ENCODE measurements around the gene DOK7.
A peak's percentile ranks its signal among the peaks of the same experiment; 100 is the strongest.

Gene DOK7

DNA sequence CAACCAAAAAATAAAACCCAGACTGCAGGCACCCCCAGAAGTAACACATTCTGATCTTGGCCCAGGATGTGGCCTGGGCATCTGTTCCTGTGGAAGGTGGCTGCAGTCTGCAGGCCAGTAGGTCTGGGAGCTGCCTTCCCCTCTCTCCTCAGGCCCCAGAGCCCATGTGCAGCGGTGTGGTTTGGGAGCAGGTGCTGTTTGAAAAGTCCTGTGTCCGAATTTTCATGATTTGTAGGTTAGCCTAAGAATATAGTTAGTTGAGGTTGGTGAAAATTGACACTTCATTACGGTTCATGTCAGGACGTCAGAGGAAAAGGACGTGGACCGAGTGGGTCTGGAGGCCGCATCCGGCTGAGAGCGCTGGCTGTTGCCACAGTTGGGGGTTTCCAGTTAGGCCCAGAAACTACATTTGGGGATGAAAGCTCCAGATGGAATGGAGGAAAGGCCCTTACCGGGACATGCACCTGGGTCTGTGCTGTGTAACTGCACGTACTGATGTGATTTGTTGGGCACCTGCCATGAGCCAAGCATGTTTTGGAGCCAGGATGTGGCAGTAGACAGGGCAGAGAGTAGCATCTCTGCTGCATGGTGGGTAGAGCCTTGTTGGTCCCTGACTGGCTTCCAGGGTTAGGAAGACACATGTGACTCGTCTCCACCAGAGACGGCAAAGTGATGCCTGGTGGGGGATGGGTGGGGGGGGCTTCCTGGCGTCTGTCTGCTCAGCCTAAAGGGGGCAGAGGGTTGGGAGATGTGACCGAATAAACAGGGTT is 43.1 kb upstream of the DOK7 start:
- no peaks in the 10 kb centered on the region for H3K27me3 ChIP-seq (ENCODE audit: insufficient read depth, poor library complexity, severe bottlenecking)
- H3K4me3 ChIP-seq (ENCODE audit: severe bottlenecking), result no peak overlapping the region
- no peak overlapping the region for H3K27ac ChIP-seq (ENCODE audit: poor library complexity, severe bottlenecking)
- DNase-seq (ENCODE audit: low spot score) (peak; percentile 28), ATAC-seq (ENCODE audit: low read depth) (no peak)
- H3K4me1 ChIP-seq (ENCODE audit: insufficient read depth, poor library complexity, severe bottlenecking), result no peaks in the 10 kb centered on the region
- TF ChIP-seq, protein P1, sequence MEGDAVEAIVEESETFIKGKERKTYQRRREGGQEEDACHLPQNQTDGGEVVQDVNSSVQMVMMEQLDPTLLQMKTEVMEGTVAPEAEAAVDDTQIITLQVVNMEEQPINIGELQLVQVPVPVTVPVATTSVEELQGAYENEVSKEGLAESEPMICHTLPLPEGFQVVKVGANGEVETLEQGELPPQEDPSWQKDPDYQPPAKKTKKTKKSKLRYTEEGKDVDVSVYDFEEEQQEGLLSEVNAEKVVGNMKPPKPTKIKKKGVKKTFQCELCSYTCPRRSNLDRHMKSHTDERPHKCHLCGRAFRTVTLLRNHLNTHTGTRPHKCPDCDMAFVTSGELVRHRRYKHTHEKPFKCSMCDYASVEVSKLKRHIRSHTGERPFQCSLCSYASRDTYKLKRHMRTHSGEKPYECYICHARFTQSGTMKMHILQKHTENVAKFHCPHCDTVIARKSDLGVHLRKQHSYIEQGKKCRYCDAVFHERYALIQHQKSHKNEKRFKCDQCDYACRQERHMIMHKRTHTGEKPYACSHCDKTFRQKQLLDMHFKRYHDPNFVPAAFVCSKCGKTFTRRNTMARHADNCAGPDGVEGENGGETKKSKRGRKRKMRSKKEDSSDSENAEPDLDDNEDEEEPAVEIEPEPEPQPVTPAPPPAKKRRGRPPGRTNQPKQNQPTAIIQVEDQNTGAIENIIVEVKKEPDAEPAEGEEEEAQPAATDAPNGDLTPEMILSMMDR (IDR thresholded peaks at IDR 0.05; ENCODE audit: poor library complexity, severe bottlenecking), result no peak
- H3K36me3 ChIP-seq (ENCODE audit: low read depth), result peaks cover 46% of the 10 kb centered on the region
- H3K9me3 ChIP-seq (ENCODE audit: severe bottlenecking), result no peaks in the 10 kb centered on the region

- TF ChIP-seq, protein P1 (IDR thresholded peaks at IDR 0.05; ENCODE audit: poor library complexity, severe bottlenecking), result no peak
- no peak overlapping the region for H3K4me3 ChIP-seq (ENCODE audit: severe bottlenecking)
- H3K36me3 ChIP-seq (ENCODE audit: low read depth), result peaks cover 45% of the 10 kb centered on the region
- H3K27me3 ChIP-seq (ENCODE audit: insufficient read depth, poor library complexity, severe bottlenecking), result no peaks in the 10 kb centered on the region
- ATAC-seq (ENCODE audit: low read depth) (no peak), DNase-seq (ENCODE audit: low spot score) (peak; percentile 47)
- no peak overlapping the region for H3K27ac ChIP-seq (ENCODE audit: poor library complexity, severe bottlenecking)
- no peaks in the 10 kb centered on the region for H3K9me3 ChIP-seq (ENCODE audit: severe bottlenecking)
- H3K4me1 ChIP-seq (ENCODE audit: insufficient read depth, poor library complexity, severe bottlenecking), result no peaks in the 10 kb centered on the region
Measured at GRCh38 chr4:3420606-3420955, 42.5 kb upstream of the DOK7 start.

DNA sequence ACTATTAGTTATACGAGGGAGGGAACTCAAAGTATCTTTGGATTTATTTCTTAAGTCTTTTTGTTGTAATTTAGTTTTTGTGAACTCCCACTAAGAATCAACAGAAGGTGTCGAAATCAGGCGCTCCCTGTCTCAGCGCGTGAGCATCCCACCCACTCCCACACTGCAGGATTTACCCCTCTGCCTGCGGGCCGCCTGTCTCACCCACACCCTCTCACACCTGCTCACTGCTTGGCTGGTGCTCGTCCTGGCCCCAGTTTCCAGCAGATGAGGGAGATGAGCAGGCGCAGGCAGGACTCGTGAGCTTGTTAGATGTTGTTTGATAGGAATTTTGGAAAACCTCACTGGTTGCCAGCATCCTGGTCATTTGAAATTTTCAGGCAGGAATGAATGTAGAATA is 42.1 kb upstream of the DOK7 start:
- Histone ChIP-seq H3K36me3 (ENCODE audit: low read depth) (peaks cover 41% of the 10 kb centered on the region), H3K4me3 (ENCODE audit: severe bottlenecking) (no peak overlapping the region), H3K27ac (ENCODE audit: poor library complexity, severe bottlenecking) (no peak overlapping the region), H3K4me1 (ENCODE audit: insufficient read depth, poor library complexity, severe bottlenecking) (no peaks in the 10 kb centered on the region), H3K9me3 (ENCODE audit: severe bottlenecking) (no peaks in the 10 kb centered on the region), H3K27me3 (ENCODE audit: insufficient read depth, poor library complexity, severe bottlenecking) (no peaks in the 10 kb centered on the region)
- peak; percentile 28 for DNase-seq (ENCODE audit: low spot score)
- no peak for ATAC-seq (ENCODE audit: low read depth)
- TF ChIP-seq, protein P1 (IDR thresholded peaks at IDR 0.05; ENCODE audit: poor library complexity, severe bottlenecking), result no peak

- no peak overlapping the region for H3K27ac ChIP-seq (ENCODE audit: poor library complexity, severe bottlenecking)
- H3K9me3 ChIP-seq (ENCODE audit: severe bottlenecking), result no peaks in the 10 kb centered on the region
- H3K36me3 ChIP-seq (ENCODE audit: low read depth), result peaks cover 39% of the 10 kb centered on the region
- no peak for ATAC-seq (ENCODE audit: low read depth)
- H3K4me3 ChIP-seq (ENCODE audit: severe bottlenecking), result no peak overlapping the region
- DNase-seq (ENCODE audit: low spot score), result peak; percentile 52
- H3K27me3 ChIP-seq (ENCODE audit: insufficient read depth, poor library complexity, severe bottlenecking), result no peaks in the 10 kb centered on the region
- TF ChIP-seq, protein P1 (IDR thresholded peaks at IDR 0.05; ENCODE audit: poor library complexity, severe bottlenecking), result no peak
- no peaks in the 10 kb centered on the region for H3K4me1 ChIP-seq (ENCODE audit: insufficient read depth, poor library complexity, severe bottlenecking)
Measured at GRCh38 chr4:3421470-3421869, 41.6 kb upstream of the DOK7 start.

DNA sequence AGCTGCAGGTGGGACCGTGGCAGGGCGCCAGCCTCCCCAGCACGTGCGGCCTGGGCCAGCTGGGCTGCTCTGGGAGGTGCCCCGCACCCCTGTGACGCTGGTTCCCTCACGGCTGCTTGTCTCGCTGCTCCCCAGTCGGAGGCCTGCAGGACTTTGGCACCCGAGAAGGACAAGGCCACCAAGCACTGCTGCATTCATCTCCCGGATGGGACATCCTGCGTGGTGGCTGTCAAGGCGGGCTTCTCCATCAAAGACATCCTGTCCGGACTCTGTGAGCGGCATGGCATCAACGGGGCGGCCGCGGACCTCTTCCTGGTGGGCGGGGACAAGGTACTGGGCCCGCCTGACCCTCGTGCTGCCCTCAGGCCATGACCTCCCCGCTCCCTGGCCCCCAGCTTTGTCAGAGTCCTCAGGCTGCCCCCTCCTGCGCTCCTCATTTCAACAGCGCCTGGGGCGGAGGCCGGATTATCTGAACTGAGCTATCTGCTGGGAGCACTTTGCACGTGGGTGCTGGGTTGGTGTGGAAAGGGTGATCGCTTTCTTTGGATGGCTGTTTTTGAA is 40.8 kb upstream of the DOK7 start:
- Histone ChIP-seq H3K27me3 (ENCODE audit: insufficient read depth, poor library complexity, severe bottlenecking) (no peaks in the 10 kb centered on the region), H3K4me3 (ENCODE audit: severe bottlenecking) (no peak overlapping the region), H3K4me1 (ENCODE audit: insufficient read depth, poor library complexity, severe bottlenecking) (no peaks in the 10 kb centered on the region), H3K27ac (ENCODE audit: poor library complexity, severe bottlenecking) (no peak overlapping the region), H3K9me3 (ENCODE audit: severe bottlenecking) (no peaks in the 10 kb centered on the region), H3K36me3 (ENCODE audit: low read depth) (peaks cover 32% of the 10 kb centered on the region)
- peak; percentile 51 for DNase-seq (ENCODE audit: low spot score)
- TF ChIP-seq, protein P1 (IDR thresholded peaks at IDR 0.05; ENCODE audit: poor library complexity, severe bottlenecking), result no peak
- no peak for ATAC-seq (ENCODE audit: low read depth)

Measured in RWPE2 (cell line).